ENCODE data around the gene UQCC3.
"Not testable (repeated sequence)": the region's sequence is repeated elsewhere in the genome, so short reads cannot be mapped to it uniquely, and the experiment has no call there.

Gene UQCC3

DNA sequence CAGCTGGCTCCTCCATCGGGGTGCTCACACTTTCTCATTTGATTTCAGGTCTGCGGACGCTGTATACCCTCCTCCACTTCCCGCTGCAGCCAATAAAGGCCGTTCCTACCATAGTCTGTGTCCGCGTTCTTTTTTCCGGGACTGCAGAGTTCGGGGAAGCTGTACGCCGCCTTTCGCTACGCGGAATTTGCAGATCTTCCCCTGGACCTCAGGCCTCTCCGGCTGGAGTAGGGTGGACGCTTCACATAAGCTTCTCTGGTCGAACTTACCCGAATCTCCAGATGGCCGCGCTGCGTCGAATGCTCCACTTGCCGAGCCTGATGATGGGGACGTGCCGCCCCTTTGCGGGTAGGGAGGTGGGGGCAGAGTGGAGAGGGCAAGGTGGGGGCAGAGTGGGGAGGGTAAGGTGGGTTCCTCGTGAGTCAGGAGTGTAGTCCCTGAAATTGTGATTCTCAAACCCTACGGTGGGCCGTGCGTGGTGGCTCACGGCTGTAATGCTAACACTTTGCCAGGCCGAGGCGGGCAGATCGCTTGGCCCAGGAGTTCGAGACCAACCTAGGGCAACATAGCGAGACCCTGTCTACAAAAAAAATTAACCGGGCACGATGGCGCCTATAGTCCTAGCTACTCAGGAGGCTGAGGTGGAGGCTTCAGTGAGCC, 5.7 kb upstream of the UQCC3 start:
- DNase-seq, result peak; percentile 42

DNA sequence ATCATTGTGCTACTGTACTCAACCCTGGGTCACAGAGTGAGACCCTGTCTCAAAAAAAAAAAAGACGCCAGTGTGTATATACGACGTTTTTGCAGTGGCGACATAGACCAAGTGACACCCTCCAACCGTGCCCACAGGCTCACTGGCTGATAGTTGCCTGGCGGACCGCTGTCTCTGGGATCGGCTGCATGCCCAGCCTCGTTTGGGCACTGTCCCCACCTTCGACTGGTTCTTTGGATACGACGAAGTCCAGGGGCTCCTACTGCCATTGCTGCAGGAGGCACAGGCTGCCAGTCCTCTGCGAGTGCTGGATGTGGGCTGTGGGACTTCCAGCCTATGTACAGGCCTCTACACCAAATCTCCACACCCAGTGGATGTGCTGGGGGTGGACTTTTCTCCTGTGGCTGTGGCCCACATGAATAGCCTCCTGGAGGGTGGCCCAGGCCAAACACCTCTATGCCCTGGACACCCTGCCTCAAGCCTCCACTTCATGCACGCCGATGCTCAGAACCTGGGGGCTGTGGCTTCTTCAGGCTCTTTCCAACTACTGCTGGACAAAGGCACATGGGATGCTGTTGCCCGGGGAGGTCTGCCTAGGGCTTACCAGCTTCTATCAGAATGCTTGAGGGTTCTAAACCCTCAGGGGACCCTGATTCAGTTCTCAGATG, 5.1 kb upstream of the UQCC3 start:
- DNase-seq, result no peak

DNA sequence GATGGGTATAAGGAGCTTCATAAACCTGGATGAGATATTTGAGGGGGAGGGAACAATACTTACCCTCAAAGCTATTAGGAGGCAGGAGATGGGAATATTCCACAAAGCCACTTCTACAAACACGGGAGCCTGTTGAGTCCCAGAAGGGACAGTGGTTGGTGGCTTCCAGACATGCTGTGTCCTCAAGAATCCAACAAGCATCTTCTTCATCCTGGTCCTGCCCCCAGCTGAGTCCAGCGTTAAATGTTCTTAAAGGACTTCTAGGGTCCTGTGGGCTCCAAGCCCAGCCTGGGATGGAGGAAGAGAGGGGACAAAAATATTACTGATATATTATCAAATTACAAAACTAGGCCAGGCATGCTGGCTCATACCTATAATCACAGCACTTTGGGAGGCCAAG, 4.0 kb upstream of the UQCC3 start:
- DNase-seq, result no peak

DNA sequence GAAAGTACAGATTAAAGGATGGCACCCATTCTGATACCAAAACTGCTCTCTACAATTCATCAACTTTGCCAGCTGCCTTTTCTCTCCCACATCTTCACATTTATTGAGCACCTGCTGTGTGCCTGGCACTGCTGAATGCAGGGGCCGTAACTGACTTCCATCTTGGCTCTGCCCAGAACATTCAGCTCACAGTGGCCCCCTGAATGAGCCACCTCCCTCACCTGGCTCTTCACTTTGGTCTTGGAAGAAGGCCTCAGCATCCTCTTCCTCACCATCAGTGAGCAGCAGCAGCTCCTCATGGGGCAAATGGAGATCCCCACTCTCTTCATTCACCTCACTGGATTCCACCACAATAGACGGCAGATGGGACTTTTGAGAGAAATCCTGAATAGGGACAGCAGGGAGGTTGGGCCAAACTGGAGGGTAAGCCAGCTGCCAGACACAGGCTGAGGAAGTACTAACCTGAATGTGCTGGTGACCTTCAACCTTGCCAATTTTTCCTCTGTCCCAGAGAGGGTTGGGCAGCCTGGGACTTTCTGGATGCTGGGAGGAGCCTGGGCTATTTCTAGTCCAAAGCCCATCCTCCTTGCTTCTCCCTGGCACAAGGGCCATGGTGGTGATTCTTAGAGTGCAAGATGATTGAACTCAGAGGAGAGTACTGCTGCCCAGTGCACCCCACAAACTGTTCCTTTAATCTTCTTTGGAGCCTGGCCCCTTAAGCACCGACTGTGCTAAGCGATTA, 1.9 kb upstream of the UQCC3 start:
- no peak for DNase-seq

- DNase-seq, result no peak
Measured at GRCh38 chr11:62671236-62671607, 251 bp upstream of the UQCC3 start.

DNA sequence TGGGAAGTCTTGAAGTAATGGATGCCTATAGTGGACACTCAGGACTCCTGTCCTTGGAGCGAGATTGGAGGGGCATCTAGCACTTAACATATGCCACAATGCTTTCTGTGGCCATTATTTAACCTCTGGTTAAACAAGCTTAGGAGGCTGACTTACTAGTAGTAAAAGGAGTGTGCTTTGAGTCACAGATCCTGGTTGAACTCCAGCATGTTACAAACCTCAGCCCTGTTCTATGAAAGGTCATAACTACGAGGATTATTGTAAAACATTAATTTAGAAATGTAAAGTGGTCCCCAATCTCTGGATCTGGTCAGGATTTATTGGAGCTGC, 1.7 kb downstream of the UQCC3 start:
- no peak for DNase-seq

- not testable (repeated sequence) for DNase-seq
Measured at GRCh38 chr11:62675415-62675814, 3.9 kb downstream of the UQCC3 start.

DNA sequence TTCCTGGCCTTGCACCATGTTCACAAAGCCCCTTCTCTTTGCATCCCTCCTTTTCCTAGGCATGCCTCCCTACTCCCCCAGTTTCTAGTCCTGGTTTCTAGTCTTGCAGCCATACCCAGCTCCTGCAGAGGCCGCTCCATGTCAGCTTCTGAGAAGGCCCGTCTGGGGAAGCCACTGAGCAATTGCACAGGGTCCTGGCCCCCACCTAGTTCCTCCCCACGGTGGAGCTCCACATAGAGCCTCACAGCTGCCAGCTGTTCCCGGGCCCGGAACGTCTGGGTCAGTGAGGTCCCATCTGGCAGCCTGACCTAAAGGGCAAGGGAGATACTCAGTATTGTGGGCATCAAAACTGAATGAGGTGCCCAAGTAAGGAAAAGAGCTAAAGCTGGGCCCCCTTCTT, 5.2 kb downstream of the UQCC3 start:
- DNase-seq, result no peak

DNA sequence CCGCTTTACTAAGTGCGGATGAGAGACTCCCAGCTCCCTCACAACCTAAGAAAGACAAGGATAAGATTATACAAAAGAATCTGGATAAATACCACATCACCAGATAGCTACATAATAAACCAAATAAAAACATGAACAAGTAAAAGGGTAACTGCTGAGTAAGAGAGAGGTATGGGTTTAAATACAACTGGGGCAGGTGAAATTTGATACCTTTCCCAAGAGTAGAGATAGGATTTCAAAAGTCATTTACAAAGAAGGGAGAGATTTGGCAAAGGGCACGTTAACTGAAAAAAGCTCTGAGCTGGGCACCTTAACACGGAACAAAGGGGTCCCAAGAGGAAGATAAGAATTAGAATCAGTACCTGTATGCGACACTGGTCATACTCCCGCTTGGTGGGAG, 5.7 kb downstream of the UQCC3 start:
- DNase-seq, result no peak

- DNase-seq, result no peak
Measured at GRCh38 chr11:62677714-62678113, 6.2 kb downstream of the UQCC3 start.

DNA sequence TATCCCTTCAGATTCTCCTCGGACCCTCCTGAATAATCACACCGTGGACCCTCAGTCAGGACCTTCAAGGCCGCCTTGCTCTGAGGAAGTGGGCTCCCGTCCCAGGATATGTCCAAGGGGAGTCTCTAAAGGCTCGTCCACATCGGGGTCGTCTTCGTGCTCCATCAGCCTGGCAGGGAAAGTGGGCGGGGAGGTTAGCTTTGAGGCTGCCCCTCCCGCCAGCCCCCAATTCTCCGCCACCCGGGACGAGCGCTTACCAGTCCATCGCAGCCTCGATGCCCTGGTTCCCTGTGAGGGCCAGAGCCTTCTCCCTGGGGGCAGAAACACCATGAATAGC, 6.9 kb downstream of the UQCC3 start:
- no peak for DNase-seq

GRCh38 chr11:62678770-62679696, 7.6 kb downstream of the UQCC3 start, which contains the start of gene UBXN1:
TSS of gene UBXN1 (minus strand) at chr11:62679073. CDS start at chr11:62678923, 150 bp downstream.
- peak; percentile 71 for DNase-seq

- no peak for DNase-seq
Measured at GRCh38 chr11:62680825-62681240, 9.4 kb downstream of the UQCC3 start.

DNA sequence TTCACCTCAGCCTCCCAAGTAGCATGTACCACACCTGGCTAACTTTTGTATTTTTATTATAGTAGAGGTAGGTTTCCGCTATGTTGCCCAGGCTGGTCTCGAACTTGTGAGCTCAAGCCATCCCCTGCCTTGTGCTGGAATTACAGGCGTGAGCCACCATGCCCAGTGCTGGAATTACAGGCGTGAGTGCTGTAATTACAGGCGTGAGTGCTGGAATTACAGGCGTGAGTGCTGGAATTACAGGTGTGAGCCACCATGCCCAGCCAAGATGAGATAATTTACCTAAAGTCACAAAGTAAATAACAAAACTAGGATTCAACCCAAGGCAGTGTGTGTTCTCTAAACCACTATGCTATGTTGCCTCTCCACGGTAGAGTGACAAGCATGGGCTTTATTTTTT, 11.0 kb downstream of the UQCC3 start:
- no peak for DNase-seq

GRCh38 chr11:62687508-62688396, 16.3 kb downstream of the UQCC3 start:
- DNase-seq, result no peak

DNA sequence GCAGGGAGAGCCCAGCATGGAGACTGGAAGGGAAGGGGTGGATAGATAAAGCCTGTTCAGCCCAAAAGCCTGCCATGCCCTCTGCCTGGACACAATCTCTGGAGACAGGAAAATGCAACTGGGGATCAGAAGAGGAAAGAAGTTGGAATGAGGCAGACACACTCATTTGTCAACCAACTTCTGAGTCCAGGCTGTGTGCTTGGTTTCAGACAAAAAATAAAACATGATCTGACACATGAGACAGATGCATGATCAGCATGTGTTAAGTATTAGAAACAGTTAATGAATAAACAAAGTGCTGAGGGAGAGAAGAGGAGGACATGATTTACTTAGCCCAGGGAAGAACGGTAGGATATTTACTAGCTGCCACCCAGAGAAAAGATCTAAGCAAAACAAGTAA, 17.0 kb downstream of the UQCC3 start:
- no peak for DNase-seq

- DNase-seq, result no peak
Measured at GRCh38 chr11:62689421-62690183, 18.1 kb downstream of the UQCC3 start, which contains the start of gene LRRN4CL. TSS of gene LRRN4CL (minus strand) at chr11:62689530. CDS start at chr11:62688508, 1,022 bp downstream.

DNA sequence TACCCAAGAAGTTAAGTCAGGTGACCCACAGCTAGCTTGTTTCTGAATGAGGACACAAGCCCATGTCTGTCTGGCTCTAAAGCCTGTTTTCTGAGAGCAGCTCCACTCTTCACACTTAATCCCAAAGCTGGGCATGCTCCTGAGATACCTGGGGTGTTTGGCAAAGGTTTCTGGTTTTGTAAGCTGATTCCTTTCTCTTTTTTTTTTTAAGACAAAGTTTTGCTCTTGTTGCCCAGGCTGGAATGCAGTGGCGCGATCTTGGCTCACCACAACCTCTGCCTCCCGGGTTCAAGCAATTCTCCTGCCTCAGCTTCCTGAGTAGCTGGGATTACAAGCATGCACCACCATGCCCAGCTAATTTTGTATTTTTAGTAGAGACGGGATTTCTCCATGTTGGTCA, 22.2 kb downstream of the UQCC3 start:
- not testable (repeated sequence) for DNase-seq

- peak; percentile 59 for DNase-seq
Measured at GRCh38 chr11:62694455-62695167, 23.1 kb downstream of the UQCC3 start.

DNA sequence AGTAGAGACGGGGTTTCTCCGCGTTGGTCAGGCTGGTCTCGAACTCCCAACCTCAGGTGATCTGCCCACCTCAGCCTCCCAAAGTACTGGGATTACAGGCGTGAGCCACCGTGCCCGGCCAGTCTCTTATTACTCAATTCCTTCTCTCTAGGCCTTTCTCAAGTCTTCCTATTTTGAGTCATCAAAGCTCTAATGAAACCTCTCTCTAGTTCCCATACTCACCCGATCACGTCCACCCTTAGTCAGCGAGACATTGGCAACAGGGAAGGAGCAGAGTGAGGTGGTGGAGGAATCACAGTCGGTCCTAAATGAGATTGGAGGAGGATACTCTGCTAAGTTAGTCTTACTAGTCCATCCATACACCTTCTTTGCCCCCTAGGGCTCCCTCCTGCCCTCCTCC, 30.8 kb downstream of the UQCC3 start:
- no peak for DNase-seq

DNA sequence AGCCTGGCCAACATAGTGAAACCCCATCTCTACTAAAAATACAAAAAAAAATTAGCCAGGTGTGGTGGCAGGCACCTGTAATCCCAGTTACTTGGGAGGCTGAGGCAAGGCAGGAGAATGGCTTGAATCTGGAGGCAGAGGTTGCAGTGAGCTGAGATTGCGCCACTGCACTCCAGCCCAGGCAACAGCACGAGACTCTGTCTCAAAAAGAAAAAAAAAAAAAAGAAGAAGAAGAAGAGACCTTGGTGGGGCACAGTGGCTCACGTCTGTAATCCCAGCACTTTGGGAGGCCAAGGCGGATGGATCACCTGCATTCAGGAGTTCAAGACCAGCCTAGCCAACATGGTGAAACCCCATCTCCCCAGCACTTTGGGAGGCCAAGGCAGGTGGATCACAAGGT, 32.4 kb downstream of the UQCC3 start:
- not testable (repeated sequence) for DNase-seq
